Stomach (tissue), 4 donors: Measurements from ENCODE around the gene DENND4C.

Source experiments
- EP300 ChIP-seq: sonication (generic); formaldehyde crosslinking; IDR thresholded peaks from one replicate; pipeline ENCODE4 v1.6.1; 2017; ENCODE audit warnings: antibody characterized with exemption
- POLR2A ChIP-seq, 4 donors: fragments of 450-650 bp; IDR thresholded peaks; one replicate each; pipeline ENCODE4 v1.6.1; 2016; ENCODE audit warnings: antibody characterized with exemption in 4 of 4, control low read depth in 2 of 4, mild to moderate bottlenecking in 1 of 4, moderate library complexity in 1 of 4
- POLR2AphosphoS5 ChIP-seq, 3 donors: sonication (generic); formaldehyde crosslinking; IDR thresholded peaks; one replicate each; pipeline ENCODE4 v1.6.1; 2016; ENCODE audit warnings: antibody characterized with exemption in 3 of 3
- TF ChIP-seq, protein P1 (sequence below), 7 experiments: fragments of 450-650 bp in 4 of 7; fragments of 200-600 bp in 3 of 7; sonication (generic) in 3 of 7; IDR thresholded peaks; one replicate each; pipeline ENCODE4 v1.5.1; 2016 to 2019; ENCODE audit warnings: antibody characterized with exemption in 7 of 7, control low read depth in 2 of 7, mild to moderate bottlenecking in 1 of 7

DNA sequence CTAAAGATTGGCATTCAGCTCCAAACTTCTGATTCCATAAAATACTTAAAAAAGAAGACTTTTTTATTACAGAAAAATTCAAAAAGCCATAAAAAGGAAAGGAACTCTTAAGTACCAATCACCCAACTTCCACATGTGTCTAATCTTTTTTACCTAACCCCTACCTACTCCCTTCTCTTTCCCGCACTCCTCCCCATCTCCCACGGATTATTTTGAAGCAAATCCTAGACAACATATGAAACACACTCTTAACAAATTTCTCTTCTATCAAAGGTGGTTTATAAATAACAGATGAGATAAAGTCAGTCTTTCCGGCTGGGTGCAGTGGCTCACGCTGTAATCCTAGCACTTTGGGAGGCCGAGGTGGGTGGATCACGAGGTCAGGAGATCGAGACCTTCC, 5.9 kb upstream of the DENND4C start:
- TF ChIP-seq POLR2AphosphoS5 (IDR thresholded peaks at IDR 0.05) = no peak
- TF ChIP-seq, protein P1, sequence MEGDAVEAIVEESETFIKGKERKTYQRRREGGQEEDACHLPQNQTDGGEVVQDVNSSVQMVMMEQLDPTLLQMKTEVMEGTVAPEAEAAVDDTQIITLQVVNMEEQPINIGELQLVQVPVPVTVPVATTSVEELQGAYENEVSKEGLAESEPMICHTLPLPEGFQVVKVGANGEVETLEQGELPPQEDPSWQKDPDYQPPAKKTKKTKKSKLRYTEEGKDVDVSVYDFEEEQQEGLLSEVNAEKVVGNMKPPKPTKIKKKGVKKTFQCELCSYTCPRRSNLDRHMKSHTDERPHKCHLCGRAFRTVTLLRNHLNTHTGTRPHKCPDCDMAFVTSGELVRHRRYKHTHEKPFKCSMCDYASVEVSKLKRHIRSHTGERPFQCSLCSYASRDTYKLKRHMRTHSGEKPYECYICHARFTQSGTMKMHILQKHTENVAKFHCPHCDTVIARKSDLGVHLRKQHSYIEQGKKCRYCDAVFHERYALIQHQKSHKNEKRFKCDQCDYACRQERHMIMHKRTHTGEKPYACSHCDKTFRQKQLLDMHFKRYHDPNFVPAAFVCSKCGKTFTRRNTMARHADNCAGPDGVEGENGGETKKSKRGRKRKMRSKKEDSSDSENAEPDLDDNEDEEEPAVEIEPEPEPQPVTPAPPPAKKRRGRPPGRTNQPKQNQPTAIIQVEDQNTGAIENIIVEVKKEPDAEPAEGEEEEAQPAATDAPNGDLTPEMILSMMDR (IDR thresholded peaks at IDR 0.05) = no peak
- TF ChIP-seq EP300 = no peak
- no peak for TF ChIP-seq POLR2A (IDR thresholded peaks at IDR 0.05)
